KMS-11 (cell line): ENCODE measurements around the gene CDH4.

Experiments
- H2AFZ ChIP-seq: fragments of 200-600 bp; sonication (generic); 2 replicates; pipeline ENCODE4 v1.6.1; 2016; ENCODE audit warnings: antibody characterized with exemption, mixed run types, low read depth
- H3K27ac ChIP-seq: fragments of 200-600 bp; sonication (generic); 2 replicates; pipeline ENCODE4 v1.6.1; 2016; ENCODE audit warnings: mild to moderate bottlenecking, mixed run types
- H3K27me3 ChIP-seq: fragments of 200-600 bp; sonication (generic); 2 replicates; pipeline ENCODE4 v1.6.1; 2017; ENCODE audit warnings: mild to moderate bottlenecking, low read depth, mixed run types, moderate library complexity; ENCODE audit not compliant: insufficient read depth
- H3K36me3 ChIP-seq: fragments of 200-600 bp; sonication (generic); 2 replicates; pipeline ENCODE4 v1.6.1; 2017; ENCODE audit warnings: mild to moderate bottlenecking, mixed run types; ENCODE audit not compliant: insufficient read depth
- H3K4me1 ChIP-seq: fragments of 200-600 bp; sonication (generic); 2 replicates; pipeline ENCODE4 v1.6.1; 2016; ENCODE audit warnings: mild to moderate bottlenecking, low read depth, mixed run types; ENCODE audit not compliant: poor library complexity, severe bottlenecking
- H3K4me2 ChIP-seq: fragments of 200-600 bp; sonication (generic); 2 replicates; pipeline ENCODE4 v1.7.0; 2016; ENCODE audit warnings: mild to moderate bottlenecking, mixed run types
- H3K4me3 ChIP-seq: fragments of 200-600 bp; sonication (generic); IDR thresholded peaks from 2 replicates; pipeline ENCODE4 v1.6.1; 2017; ENCODE audit warnings: low read depth, low read length, mixed read lengths; ENCODE audit not compliant: insufficient read depth
- H3K79me2 ChIP-seq: fragments of 200-600 bp; sonication (generic); 2 replicates; pipeline ENCODE4 v1.6.1; 2016; ENCODE audit warnings: low read depth, mixed run types; ENCODE audit not compliant: insufficient read depth
- H3K9ac ChIP-seq: fragments of 200-600 bp; sonication (generic); 2 replicates; pipeline ENCODE4 v1.6.1; 2016; ENCODE audit warnings: mild to moderate bottlenecking, mixed run types
- H4K20me1 ChIP-seq: fragments of 200-600 bp; sonication (generic); 2 replicates; pipeline ENCODE4 v1.6.1; 2016; ENCODE audit warnings: mild to moderate bottlenecking, mixed run types; ENCODE audit not compliant: insufficient read depth
- TF ChIP-seq, protein P1 (sequence below): fragments of 200-600 bp; sonication (generic); conservative IDR thresholded peaks from 2 replicates; pipeline ENCODE4 v1.6.1; 2017; ENCODE audit warnings: low read depth, mild to moderate bottlenecking, antibody characterized with exemption, low read length, moderate library complexity, mixed read lengths

Gene CDH4

DNA sequence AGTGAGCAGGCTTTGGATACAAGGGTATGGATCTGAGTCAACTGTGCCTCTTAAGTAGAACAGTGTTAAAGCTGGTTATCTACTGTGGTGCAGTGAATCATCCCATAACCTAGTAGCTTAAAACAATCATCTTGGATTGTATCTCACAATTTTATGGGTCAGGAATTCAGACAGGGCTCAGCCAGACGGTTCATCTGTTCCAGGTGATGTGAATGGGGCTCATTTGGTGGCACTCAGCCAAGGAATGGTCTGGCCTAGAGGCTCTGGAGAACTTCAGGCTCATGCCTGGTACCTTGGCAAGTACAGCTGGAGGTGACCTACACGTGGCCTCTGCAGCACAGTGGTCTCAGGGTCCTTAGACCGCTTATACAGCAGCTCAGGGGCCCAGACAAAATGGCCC is 11.2 kb upstream of the CDH4 start:
- peaks cover 10% of the 10 kb centered on the region; the same call in 1 of the 2 replicates for H3K27me3 ChIP-seq
- no peaks in the 10 kb centered on the region for H3K36me3 ChIP-seq
- TF ChIP-seq, protein P1, sequence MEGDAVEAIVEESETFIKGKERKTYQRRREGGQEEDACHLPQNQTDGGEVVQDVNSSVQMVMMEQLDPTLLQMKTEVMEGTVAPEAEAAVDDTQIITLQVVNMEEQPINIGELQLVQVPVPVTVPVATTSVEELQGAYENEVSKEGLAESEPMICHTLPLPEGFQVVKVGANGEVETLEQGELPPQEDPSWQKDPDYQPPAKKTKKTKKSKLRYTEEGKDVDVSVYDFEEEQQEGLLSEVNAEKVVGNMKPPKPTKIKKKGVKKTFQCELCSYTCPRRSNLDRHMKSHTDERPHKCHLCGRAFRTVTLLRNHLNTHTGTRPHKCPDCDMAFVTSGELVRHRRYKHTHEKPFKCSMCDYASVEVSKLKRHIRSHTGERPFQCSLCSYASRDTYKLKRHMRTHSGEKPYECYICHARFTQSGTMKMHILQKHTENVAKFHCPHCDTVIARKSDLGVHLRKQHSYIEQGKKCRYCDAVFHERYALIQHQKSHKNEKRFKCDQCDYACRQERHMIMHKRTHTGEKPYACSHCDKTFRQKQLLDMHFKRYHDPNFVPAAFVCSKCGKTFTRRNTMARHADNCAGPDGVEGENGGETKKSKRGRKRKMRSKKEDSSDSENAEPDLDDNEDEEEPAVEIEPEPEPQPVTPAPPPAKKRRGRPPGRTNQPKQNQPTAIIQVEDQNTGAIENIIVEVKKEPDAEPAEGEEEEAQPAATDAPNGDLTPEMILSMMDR: no peak

DNA sequence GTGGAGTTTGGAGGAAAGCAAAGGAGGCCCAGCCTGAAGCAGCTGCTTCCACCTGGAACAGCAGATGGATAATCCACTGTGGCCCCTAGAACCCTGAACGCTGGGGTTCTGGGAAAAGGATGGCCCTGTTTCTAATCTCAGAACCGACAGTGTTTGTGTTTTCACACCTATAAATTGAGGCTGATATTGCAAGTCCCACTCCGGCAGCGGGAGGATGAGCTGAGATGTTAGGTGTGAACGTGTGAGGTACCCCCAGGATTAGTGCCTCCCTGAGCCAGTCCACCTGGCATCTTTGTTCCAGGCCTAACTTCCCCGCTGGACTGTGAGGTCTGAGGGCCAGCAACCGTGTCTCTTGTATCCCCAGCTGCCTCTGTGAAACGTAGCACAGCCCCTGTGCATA is 7.8 kb upstream of the CDH4 start:
- H3K27me3 ChIP-seq: peaks cover 14% of the 10 kb centered on the region; the same call in 1 of the 2 replicates
- TF ChIP-seq, protein P1: no peak
- H3K4me1 ChIP-seq: no peaks in the 10 kb centered on the region
- H3K9ac ChIP-seq: no peak overlapping the region
- H3K4me2 ChIP-seq: no peak overlapping the region
- no peaks in the 10 kb centered on the region for H4K20me1 ChIP-seq
- H3K79me2 ChIP-seq: no peaks in the 10 kb centered on the region
- H3K4me3 ChIP-seq: no peak overlapping the region
- no peaks in the 10 kb centered on the region for H3K36me3 ChIP-seq
- no peak overlapping the region for H2AFZ ChIP-seq
- no peak overlapping the region for H3K27ac ChIP-seq

More for the DNA sequence above, 11.2 kb upstream of the CDH4 start:
- H2AFZ ChIP-seq: no peak overlapping the region
- no peak overlapping the region for H3K4me2 ChIP-seq
- H4K20me1 ChIP-seq: no peaks in the 10 kb centered on the region
- H3K9ac ChIP-seq: no peak overlapping the region
- no peak overlapping the region for H3K27ac ChIP-seq
- H3K4me3 ChIP-seq: no peak overlapping the region
- no peaks in the 10 kb centered on the region for H3K79me2 ChIP-seq
- no peaks in the 10 kb centered on the region for H3K4me1 ChIP-seq

DNA sequence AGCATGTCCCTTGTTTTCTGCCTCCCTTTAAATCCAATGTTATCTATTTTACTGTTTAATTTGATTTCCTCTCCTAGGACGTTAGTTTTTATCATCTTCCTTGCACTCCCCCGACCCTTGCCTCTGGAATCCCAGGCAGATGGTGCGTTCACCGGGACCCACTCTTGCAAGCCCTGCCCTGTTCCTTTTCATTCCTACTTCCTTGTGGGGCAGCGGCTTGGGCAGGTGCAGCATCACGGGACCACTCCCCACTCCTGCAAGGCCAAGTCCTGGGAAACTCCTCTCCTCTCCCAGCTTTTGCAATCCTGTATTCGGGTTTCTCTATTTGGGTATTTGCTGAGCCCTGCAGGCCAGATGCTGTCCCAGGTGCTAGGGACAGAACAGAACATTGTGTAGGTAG is 5.8 kb upstream of the CDH4 start:
- no peaks in the 10 kb centered on the region for H3K4me1 ChIP-seq
- peaks cover 10% of the 10 kb centered on the region; the same call in 1 of the 2 replicates for H3K27me3 ChIP-seq
- TF ChIP-seq, protein P1: no peak
- H3K79me2 ChIP-seq: no peaks in the 10 kb centered on the region
- no peak overlapping the region for H3K4me3 ChIP-seq
- H3K9ac ChIP-seq: no peak overlapping the region
- H4K20me1 ChIP-seq: no peaks in the 10 kb centered on the region
- H2AFZ ChIP-seq: no peak overlapping the region
- H3K27ac ChIP-seq: no peak overlapping the region
- H3K36me3 ChIP-seq: no peaks in the 10 kb centered on the region
- no peak overlapping the region for H3K4me2 ChIP-seq

DNA sequence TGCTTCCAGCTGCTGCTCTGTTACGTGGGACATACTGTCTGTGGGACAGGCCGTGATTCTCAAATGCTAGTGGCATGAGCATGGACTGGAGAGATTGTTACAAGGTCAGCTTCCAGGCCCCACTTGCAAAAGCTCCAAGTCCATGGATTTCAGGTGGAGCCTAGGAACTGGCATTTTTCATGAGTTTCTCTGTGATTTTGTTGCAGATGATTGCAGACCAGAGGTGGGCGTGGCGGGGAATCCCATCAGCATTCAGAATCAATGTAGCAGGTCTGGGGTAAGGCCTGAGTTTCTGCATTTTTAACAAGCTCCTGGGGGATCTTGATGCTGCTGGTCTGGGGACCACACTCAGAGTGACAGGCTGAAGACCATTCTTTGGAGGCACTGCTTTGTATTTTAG is 2.4 kb upstream of the CDH4 start:
- Histone ChIP-seq H3K4me3 (no peak overlapping the region), H3K27ac (no peak overlapping the region), H3K27me3 (peaks cover 24% of the 10 kb centered on the region; the same call in 1 of the 2 replicates), H3K4me1 (no peaks in the 10 kb centered on the region), H2AFZ (no peak overlapping the region), H3K9ac (no peak overlapping the region), H3K79me2 (no peaks in the 10 kb centered on the region), H4K20me1 (no peaks in the 10 kb centered on the region), H3K36me3 (no peaks in the 10 kb centered on the region), H3K4me2 (no peak overlapping the region)
- TF ChIP-seq, protein P1: no peak
